HEK293 (cell line): Measurements from ENCODE around the gene CCDC7.

Experiments
- CTCF ChIA-PET: fragments of 350-600 bp; formaldehyde crosslinking; extraction: SDS; loops from one replicate; lab custom pipeline; 2021; ENCODE audit warnings: antibody characterized with exemption; lab: Yijun Ruan, JAX
- POLR2A ChIA-PET: fragments of 300-600 bp; formaldehyde crosslinking; extraction: SDS; loops from one replicate; lab custom pipeline; 2020; ENCODE audit warnings: antibody characterized with exemption, inconsistent platforms; lab: Yijun Ruan, JAX
- H3K27ac ChIP-seq: fragments of 200-500 bp; sonication (Bioruptor generic); 2 replicates; pipeline ENCODE4 v1.5.1; 2014; ENCODE audit warnings: low read depth, low read length, control low read depth, inconsistent platforms; ENCODE audit errors: extremely low read depth
- H3K36me3 ChIP-seq, 2 experiments: fragments of 200-500 bp in 1 of 2; sonication (Bioruptor generic) in 1 of 2; 1 replicate in 1 of 2; 2 replicates in 1 of 2; pipeline ENCODE4 v1.5.1; 2014 to 2017; ENCODE audit warnings: inconsistent platforms in 2 of 2, low read length in 2 of 2; ENCODE audit not compliant: control insufficient read depth in 2 of 2, insufficient read depth in 1 of 2
- H3K4me1 ChIP-seq: fragments of 200-500 bp; sonication (Bioruptor generic); 2 replicates; pipeline ENCODE4 v1.5.1; 2014; ENCODE audit warnings: mild to moderate bottlenecking, low read length, inconsistent platforms; ENCODE audit not compliant: control insufficient read depth, insufficient read depth
- H3K4me3 ChIP-seq: 2 replicates; pipeline ENCODE4 v1.5.1; 2011; ENCODE audit warnings: low read depth, mild to moderate bottlenecking, control low read depth, low read length, moderate library complexity
- H3K9me3 ChIP-seq: fragments of 200-500 bp; sonication (Bioruptor generic); 2 replicates; pipeline ENCODE4 v1.5.1; 2014; ENCODE audit warnings: low read depth, low read length, inconsistent platforms; ENCODE audit not compliant: control insufficient read depth, insufficient read depth
- KLF1 ChIP-seq: fragments of 450-650 bp; formaldehyde crosslinking; IDR thresholded peaks from 2 replicates; pipeline ENCODE4 v1.5.1; 2016; ENCODE audit warnings: missing biosample characterization, missing genetic modification characterization
- OVOL3 ChIP-seq: fragments of 450-650 bp; formaldehyde crosslinking; IDR thresholded peaks from 2 replicates; pipeline ENCODE4 v1.5.1; 2016; ENCODE audit warnings: missing biosample characterization, missing genetic modification characterization
- PRDM1 ChIP-seq: fragments of 450-650 bp; formaldehyde crosslinking; IDR thresholded peaks from 2 replicates; pipeline ENCODE4; 2016; ENCODE audit warnings: missing biosample characterization, missing genetic modification characterization
- SCRT1 ChIP-seq: fragments of 450-650 bp; formaldehyde crosslinking; IDR thresholded peaks from 2 replicates; pipeline ENCODE4 v1.5.1; 2016; ENCODE audit warnings: missing biosample characterization, missing genetic modification characterization, borderline replicate concordance
- SETDB1 ChIP-seq: IDR thresholded peaks from one replicate; pipeline ENCODE4 v1.6.1; 2017; ENCODE audit warnings: mild to moderate bottlenecking, low read length, moderate library complexity, mixed read lengths; ENCODE audit not compliant: insufficient read length
- ZNF157 ChIP-seq: fragments of 450-650 bp; formaldehyde crosslinking; IDR thresholded peaks from 2 replicates; pipeline ENCODE4 v1.5.1; 2016; ENCODE audit warnings: missing biosample characterization, missing genetic modification characterization
- ZNF214 ChIP-seq: fragments of 450-650 bp; formaldehyde crosslinking; IDR thresholded peaks from 2 replicates; pipeline ENCODE4 v1.5.1; 2017; ENCODE audit warnings: missing biosample characterization, mild to moderate bottlenecking, missing genetic modification characterization, borderline replicate concordance
- ZNF302 ChIP-seq: fragments of 450-650 bp; formaldehyde crosslinking; IDR thresholded peaks from 2 replicates; pipeline ENCODE4 v1.5.1; 2016; ENCODE audit warnings: missing biosample characterization, missing genetic modification characterization, low read depth
- ZNF48 ChIP-seq: fragments of 450-650 bp; formaldehyde crosslinking; IDR thresholded peaks from 2 replicates; pipeline ENCODE4 v1.5.1; 2016; ENCODE audit warnings: missing biosample characterization, missing genetic modification characterization
- ZNF501 ChIP-seq: fragments of 450-650 bp; formaldehyde crosslinking; IDR thresholded peaks from 2 replicates; pipeline ENCODE4 v1.5.1; 2016; ENCODE audit warnings: missing biosample characterization, missing genetic modification characterization
- ZNF510 ChIP-seq: fragments of 450-650 bp; formaldehyde crosslinking; IDR thresholded peaks from 2 replicates; pipeline ENCODE4 v1.5.1; 2018; ENCODE audit warnings: mild to moderate bottlenecking, missing genetic modification characterization, missing biosample characterization; ENCODE audit not compliant: insufficient replicate concordance
- ZNF600 ChIP-seq: fragments of 450-650 bp; formaldehyde crosslinking; IDR thresholded peaks from 2 replicates; pipeline ENCODE4 v1.5.1; 2016; ENCODE audit warnings: missing biosample characterization, missing genetic modification characterization
- ZNF76 ChIP-seq: fragments of 450-650 bp; formaldehyde crosslinking; IDR thresholded peaks from 2 replicates; pipeline ENCODE4; 2016; ENCODE audit warnings: low read depth, missing biosample characterization, missing genetic modification characterization, borderline replicate concordance
- TF ChIP-seq, protein P1 (sequence below): fragments of 450-650 bp; formaldehyde crosslinking; IDR thresholded peaks from 2 replicates; pipeline ENCODE4 v1.5.1; 2016; ENCODE audit warnings: missing biosample characterization, missing genetic modification characterization, borderline replicate concordance
- TF ChIP-seq, protein P2 (sequence below): fragments of 450-650 bp; formaldehyde crosslinking; IDR thresholded peaks from 2 replicates; pipeline ENCODE4 v1.5.1; 2016; ENCODE audit warnings: missing biosample characterization, missing genetic modification characterization
- TF ChIP-seq, protein P3 (sequence below): fragments of 450-650 bp; formaldehyde crosslinking; IDR thresholded peaks from 2 replicates; pipeline ENCODE4 v1.5.1; 2017; ENCODE audit warnings: missing biosample characterization, missing genetic modification characterization
- TF ChIP-seq, protein P4 (sequence below): fragments of 450-650 bp; formaldehyde crosslinking; conservative IDR thresholded peaks from 2 replicates; pipeline ENCODE4 v1.5.1; 2016; ENCODE audit warnings: low read depth, missing biosample characterization, missing genetic modification characterization

CCDC7 gene

DNA sequence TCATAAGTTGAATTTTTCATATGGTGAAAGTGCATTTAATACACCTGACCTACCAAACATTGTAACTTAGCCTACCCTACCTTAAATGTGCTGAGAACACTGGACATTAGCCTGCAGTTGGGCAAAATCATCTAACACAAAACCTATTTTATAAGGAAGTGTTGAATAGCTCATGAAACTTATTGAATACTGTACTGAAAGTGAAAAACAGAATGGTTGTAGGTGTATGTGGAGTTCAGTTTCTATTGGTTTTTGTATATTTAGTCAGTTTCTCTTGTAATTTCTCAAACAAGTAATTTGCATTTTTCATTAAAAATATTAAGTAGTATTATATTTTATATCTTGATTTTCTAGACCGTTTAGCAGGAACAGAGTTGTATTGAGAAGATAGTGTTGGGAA is 15.3 kb downstream of the CCDC7 start:
- H3K27ac ChIP-seq = no peak overlapping the region
- TF ChIP-seq, protein P1, sequence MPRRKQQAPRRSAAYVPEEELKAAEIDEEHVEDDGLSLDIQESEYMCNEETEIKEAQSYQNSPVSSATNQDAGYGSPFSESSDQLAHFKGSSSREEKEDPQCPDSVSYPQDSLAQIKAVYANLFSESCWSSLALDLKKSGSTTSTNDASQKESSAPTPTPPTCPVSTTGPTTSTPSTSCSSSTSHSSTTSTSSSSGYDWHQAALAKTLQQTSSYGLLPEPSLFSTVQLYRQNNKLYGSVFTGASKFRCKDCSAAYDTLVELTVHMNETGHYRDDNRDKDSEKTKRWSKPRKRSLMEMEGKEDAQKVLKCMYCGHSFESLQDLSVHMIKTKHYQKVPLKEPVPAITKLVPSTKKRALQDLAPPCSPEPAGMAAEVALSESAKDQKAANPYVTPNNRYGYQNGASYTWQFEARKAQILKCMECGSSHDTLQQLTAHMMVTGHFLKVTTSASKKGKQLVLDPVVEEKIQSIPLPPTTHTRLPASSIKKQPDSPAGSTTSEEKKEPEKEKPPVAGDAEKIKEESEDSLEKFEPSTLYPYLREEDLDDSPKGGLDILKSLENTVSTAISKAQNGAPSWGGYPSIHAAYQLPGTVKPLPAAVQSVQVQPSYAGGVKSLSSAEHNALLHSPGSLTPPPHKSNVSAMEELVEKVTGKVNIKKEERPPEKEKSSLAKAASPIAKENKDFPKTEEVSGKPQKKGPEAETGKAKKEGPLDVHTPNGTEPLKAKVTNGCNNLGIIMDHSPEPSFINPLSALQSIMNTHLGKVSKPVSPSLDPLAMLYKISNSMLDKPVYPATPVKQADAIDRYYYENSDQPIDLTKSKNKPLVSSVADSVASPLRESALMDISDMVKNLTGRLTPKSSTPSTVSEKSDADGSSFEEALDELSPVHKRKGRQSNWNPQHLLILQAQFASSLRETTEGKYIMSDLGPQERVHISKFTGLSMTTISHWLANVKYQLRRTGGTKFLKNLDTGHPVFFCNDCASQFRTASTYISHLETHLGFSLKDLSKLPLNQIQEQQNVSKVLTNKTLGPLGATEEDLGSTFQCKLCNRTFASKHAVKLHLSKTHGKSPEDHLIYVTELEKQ = no peak
- TF ChIP-seq, protein P2, sequence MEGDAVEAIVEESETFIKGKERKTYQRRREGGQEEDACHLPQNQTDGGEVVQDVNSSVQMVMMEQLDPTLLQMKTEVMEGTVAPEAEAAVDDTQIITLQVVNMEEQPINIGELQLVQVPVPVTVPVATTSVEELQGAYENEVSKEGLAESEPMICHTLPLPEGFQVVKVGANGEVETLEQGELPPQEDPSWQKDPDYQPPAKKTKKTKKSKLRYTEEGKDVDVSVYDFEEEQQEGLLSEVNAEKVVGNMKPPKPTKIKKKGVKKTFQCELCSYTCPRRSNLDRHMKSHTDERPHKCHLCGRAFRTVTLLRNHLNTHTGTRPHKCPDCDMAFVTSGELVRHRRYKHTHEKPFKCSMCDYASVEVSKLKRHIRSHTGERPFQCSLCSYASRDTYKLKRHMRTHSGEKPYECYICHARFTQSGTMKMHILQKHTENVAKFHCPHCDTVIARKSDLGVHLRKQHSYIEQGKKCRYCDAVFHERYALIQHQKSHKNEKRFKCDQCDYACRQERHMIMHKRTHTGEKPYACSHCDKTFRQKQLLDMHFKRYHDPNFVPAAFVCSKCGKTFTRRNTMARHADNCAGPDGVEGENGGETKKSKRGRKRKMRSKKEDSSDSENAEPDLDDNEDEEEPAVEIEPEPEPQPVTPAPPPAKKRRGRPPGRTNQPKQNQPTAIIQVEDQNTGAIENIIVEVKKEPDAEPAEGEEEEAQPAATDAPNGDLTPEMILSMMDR (tag by site-specific recombination) = no peak
- TF ChIP-seq ZNF600 = no peak
- TF ChIP-seq ZNF76 (tag by site-specific recombination) = no peak
- TF ChIP-seq ZNF501 = no peak
- TF ChIP-seq, protein P3, sequence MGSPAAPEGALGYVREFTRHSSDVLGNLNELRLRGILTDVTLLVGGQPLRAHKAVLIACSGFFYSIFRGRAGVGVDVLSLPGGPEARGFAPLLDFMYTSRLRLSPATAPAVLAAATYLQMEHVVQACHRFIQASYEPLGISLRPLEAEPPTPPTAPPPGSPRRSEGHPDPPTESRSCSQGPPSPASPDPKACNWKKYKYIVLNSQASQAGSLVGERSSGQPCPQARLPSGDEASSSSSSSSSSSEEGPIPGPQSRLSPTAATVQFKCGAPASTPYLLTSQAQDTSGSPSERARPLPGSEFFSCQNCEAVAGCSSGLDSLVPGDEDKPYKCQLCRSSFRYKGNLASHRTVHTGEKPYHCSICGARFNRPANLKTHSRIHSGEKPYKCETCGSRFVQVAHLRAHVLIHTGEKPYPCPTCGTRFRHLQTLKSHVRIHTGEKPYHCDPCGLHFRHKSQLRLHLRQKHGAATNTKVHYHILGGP = no peak
- TF ChIP-seq ZNF48 = no peak
- no peak for TF ChIP-seq ZNF302
- H3K4me1 ChIP-seq = no peaks in the 10 kb centered on the region
- no peaks in the 10 kb centered on the region for H3K9me3 ChIP-seq
- ChIA-PET POLR2A (no interaction called here), CTCF (no interaction called here)
- no peaks in the 10 kb centered on the region for H3K36me3 ChIP-seq
- no peak overlapping the region for H3K4me3 ChIP-seq

DNA sequence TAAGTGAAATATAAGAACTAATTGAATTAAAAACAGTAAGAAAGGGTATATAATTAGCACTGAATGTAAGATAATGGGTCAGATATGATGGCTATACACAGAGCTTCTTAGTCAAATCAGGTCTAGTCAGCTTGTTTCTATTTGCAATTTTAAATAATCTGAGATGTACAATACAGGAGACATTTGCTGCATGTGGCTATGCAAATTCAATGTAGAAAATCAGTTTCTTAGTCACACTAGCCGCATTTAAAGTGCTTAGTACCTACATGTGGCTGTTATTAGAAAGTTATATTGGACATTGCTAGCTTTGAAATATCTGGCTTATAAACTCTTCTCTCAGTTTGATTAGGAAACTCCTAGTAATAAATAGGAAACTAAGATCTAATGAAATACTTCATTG is 25.3 kb downstream of the CCDC7 start:
- H3K4me1 ChIP-seq = no peaks in the 10 kb centered on the region
- no peak overlapping the region for H3K4me3 ChIP-seq
- CTCF ChIA-PET = interaction anchor here (0.7 kb wide), 2 partner anchors 10 to 16 kb away, joined by 3 read pairs; no protein-coding TSS in a partner anchor
- no peaks in the 10 kb centered on the region for H3K9me3 ChIP-seq
- no peaks in the 10 kb centered on the region; a peak in 1 of 3 replicates for H3K36me3 ChIP-seq
- no peak for TF ChIP-seq SCRT1
- POLR2A ChIA-PET = no interaction called here
- no peak overlapping the region for H3K27ac ChIP-seq

DNA sequence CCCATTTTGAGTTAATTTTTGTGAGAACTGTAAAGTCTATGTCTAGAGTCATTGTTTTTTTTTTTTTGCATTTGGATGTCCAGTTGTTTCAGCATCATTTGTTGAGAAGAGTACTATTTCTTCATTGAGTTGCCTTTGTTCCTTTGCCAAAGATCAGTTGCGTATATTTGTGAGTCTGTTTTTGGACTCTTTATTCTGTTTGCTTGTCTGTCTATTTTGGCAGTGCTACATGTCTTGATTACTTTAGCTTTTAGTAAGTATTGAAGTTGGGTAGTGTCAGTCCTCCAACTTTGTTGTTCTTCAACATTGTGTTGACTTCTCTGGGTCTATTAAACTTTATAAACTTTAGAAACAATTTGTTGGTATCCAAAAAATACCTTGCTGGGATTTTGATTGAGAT is 31.6 kb downstream of the CCDC7 start:
- Histone ChIP-seq H3K9me3 (no peaks in the 10 kb centered on the region), H3K36me3 (no peaks in the 10 kb centered on the region; a peak in 2 of 3 replicates), H3K4me1 (no peaks in the 10 kb centered on the region), H3K27ac (no peak overlapping the region), H3K4me3 (no peak overlapping the region)
- ChIA-PET CTCF (no interaction called here), POLR2A (no interaction called here)
- TF ChIP-seq OVOL3 (tag by site-specific recombination) (no peak), KLF1 (no peak), ZNF600 (no peak)

DNA sequence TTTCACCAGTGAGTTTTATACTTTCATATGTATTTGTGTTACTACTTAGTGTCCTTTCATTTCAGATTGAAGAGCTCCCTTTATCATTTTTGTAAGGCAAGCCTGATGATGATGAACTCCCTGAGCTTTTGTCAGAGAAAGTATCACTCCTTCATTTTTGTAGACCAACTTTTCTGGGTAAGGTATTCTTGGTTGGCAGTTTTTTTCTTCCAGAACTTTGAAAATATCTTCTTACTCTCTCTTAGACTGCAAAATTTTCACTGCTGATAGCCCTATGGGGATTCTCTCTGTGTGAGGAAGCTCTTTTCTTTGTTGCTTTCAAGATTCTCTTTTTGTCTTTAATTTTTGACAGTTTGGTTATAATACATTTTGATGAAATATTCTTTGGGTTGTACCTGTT is 35.7 kb downstream of the CCDC7 start:
- POLR2A ChIA-PET = no interaction called here
- Histone ChIP-seq H3K4me1 (no peaks in the 10 kb centered on the region), H3K36me3 (no peaks in the 10 kb centered on the region; a peak in 1 of 3 replicates), H3K9me3 (no peaks in the 10 kb centered on the region)
- CTCF ChIA-PET = interaction anchor here (0.7 kb wide), 1 partner anchor 10 kb away, joined by 3 read pairs; no protein-coding TSS in a partner anchor
- TF ChIP-seq ZNF157 (tag by site-specific recombination) = no peak
- TF ChIP-seq PRDM1 (tag by site-specific recombination) = 0 out of 2 replicates have a peak, but pooled peaks have one; percentile 43
- TF ChIP-seq ZNF510 (tag by site-specific recombination) = no peak
- TF ChIP-seq ZNF214 (tag by site-specific recombination) = no peak
- TF ChIP-seq, protein P4, sequence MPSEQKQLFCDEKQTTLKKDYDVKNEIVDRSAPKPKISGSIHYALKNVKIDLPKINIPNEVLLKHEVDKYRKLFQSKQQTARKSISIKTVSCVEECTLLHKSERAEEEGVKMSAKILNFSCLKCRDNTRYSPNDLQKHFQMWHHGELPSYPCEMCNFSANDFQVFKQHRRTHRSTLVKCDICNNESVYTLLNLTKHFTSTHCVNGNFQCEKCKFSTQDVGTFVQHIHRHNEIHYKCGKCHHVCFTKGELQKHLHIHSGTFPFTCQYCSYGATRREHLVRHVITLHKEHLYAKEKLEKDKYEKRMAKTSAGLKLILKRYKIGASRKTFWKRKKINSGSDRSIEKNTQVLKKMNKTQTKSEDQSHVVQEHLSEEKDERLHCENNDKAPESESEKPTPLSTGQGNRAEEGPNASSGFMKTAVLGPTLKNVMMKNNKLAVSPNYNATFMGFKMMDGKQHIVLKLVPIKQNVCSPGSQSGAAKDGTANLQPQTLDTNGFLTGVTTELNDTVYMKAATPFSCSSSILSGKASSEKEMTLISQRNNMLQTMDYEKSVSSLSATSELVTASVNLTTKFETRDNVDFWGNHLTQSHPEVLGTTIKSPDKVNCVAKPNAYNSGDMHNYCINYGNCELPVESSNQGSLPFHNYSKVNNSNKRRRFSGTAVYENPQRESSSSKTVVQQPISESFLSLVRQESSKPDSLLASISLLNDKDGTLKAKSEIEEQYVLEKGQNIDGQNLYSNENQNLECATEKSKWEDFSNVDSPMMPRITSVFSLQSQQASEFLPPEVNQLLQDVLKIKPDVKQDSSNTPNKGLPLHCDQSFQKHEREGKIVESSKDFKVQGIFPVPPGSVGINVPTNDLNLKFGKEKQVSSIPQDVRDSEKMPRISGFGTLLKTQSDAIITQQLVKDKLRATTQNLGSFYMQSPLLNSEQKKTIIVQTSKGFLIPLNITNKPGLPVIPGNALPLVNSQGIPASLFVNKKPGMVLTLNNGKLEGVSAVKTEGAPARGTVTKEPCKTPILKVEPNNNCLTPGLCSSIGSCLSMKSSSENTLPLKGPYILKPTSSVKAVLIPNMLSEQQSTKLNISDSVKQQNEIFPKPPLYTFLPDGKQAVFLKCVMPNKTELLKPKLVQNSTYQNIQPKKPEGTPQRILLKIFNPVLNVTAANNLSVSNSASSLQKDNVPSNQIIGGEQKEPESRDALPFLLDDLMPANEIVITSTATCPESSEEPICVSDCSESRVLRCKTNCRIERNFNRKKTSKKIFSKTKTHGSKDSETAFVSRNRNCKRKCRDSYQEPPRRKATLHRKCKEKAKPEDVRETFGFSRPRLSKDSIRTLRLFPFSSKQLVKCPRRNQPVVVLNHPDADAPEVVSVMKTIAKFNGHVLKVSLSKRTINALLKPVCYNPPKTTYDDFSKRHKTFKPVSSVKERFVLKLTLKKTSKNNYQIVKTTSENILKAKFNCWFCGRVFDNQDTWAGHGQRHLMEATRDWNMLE (tag by site-specific recombination) = no peak
- peak; percentile 81 for TF ChIP-seq SETDB1
- TF ChIP-seq, all 188 proteins: peak for 2
- no peak overlapping the region for H3K4me3 ChIP-seq
- H3K27ac ChIP-seq = no peak overlapping the region
